GM10248 (cell line): ENCODE measurements around the gene OR51B6.
"Not testable (repeated sequence)": the region's sequence is repeated elsewhere in the genome, so short reads cannot be mapped to it uniquely, and the experiment has no call there.

Experiments used
- CTCF ChIA-PET: fragments of 300-600 bp; sonication (Branson Sonifier 250); formaldehyde crosslinking; extraction: SDS; loops from one replicate; lab custom pipeline; 2021; ENCODE audit warnings: antibody characterized with exemption; lab: Yijun Ruan, JAX
- POLR2A ChIA-PET: fragments of 350-650 bp; sonication (Branson Sonifier 250); formaldehyde crosslinking; extraction: SDS; loops from one replicate; lab custom pipeline; 2020; ENCODE audit warnings: antibody characterized with exemption; lab: Yijun Ruan, JAX
- DNase-seq: peaks from one replicate; pipeline ENCODE4 v3.0.0; 2012; ENCODE audit errors: extremely low spot score
- TF ChIP-seq, protein P1 (sequence below): IDR thresholded peaks from 2 replicates; pipeline ENCODE4 v1.5.1; 2012; ENCODE audit warnings: mild to moderate bottlenecking, low read depth; ENCODE audit errors: extremely low read depth, missing control alignments, control extremely low read depth

The OR51B6 gene

GRCh38 chr11:5351208-5351607 lies at the start of gene OR51B6:
OR51B6 (plus strand) TSS chr11:5351508; CDS start chr11:5351508, 0 bp downstream.
- ChIA-PET POLR2A (no interaction called here), CTCF (interaction anchor here (1.3 to 1.4 kb wide), 2 partner anchors 8 to 11 kb away, joined by 4 to 5 read pairs; partner anchors contain the start of gene OR51B5)
- DNase-seq = no peak
- TF ChIP-seq, protein P1, sequence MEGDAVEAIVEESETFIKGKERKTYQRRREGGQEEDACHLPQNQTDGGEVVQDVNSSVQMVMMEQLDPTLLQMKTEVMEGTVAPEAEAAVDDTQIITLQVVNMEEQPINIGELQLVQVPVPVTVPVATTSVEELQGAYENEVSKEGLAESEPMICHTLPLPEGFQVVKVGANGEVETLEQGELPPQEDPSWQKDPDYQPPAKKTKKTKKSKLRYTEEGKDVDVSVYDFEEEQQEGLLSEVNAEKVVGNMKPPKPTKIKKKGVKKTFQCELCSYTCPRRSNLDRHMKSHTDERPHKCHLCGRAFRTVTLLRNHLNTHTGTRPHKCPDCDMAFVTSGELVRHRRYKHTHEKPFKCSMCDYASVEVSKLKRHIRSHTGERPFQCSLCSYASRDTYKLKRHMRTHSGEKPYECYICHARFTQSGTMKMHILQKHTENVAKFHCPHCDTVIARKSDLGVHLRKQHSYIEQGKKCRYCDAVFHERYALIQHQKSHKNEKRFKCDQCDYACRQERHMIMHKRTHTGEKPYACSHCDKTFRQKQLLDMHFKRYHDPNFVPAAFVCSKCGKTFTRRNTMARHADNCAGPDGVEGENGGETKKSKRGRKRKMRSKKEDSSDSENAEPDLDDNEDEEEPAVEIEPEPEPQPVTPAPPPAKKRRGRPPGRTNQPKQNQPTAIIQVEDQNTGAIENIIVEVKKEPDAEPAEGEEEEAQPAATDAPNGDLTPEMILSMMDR = no peak

- no peak for DNase-seq
- TF ChIP-seq, protein P1 = no peak
- ChIA-PET POLR2A (no interaction called here), CTCF (no interaction called here)
Observed at GRCh38 chr11:5301846-5302245, 49.5 kb upstream of the OR51B6 start, which contains the start of gene OR51B4. OR51B4 (minus strand) TSS chr11:5301946; CDS start chr11:5301946, 0 bp downstream.

- no peak for DNase-seq
- ChIA-PET CTCF (no interaction called here), POLR2A (no interaction called here)
- TF ChIP-seq, protein P1 = no peak
Observed at GRCh38 chr11:5303626-5304025, 47.7 kb upstream of the OR51B6 start.

DNA sequence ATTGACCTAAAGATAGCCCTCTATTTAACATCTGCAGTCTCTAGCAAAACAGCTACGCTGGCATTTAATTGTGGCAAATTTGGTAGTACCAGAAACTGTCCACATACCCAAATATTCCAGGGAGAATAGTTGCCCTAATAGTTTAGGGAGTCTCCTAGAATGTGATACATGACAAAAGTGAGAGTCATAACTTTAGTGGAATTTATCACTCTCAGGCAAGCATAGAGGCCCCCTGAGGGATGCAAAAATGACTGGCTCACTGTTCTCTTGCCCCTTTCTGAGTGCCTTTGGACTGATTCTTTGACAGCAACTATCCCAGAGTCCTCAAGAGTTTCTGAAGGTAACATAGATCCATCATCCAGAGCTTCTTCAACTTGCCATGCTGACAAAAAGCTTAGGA lies 47.3 kb upstream of the OR51B6 start:
- DNase-seq = no peak
- CTCF ChIA-PET = no interaction called here
- TF ChIP-seq, protein P1 = no peak
- POLR2A ChIA-PET = no interaction called here

- POLR2A ChIA-PET = no interaction called here
- CTCF ChIA-PET = interaction anchor here (1.4 kb wide), 1 partner anchor 17 kb away, joined by 3 read pairs; no protein-coding TSS in a partner anchor
- TF ChIP-seq, protein P1 = no peak
- no peak for DNase-seq
Observed at GRCh38 chr11:5307256-5308019, 43.9 kb upstream of the OR51B6 start.

DNA sequence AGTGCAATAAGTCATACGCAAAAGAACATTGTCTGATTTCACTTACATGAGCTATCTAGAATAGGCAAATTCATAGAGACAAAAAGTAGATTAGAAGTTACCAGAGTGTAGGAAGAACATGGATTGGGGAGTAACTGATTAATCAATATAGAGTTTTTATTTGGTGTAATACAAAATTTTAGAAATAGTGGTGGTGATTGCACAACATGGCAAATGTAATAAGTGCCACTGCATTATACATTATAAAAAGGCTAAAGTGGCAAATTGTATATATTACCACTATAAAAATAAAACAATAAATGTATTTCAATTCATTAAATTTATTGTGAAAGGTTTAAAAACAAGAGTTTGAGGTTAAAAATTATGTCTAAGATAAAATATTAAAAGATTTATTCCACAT lies 40.9 kb upstream of the OR51B6 start:
- no peak for DNase-seq
- ChIA-PET POLR2A (no interaction called here), CTCF (no interaction called here)
- TF ChIP-seq, protein P1 = no peak

- CTCF ChIA-PET, DNase-seq, POLR2A ChIA-PET: not testable (repeated sequence)
Observed at GRCh38 chr11:5313326-5314023, 37.8 kb upstream of the OR51B6 start.
